K562 (cell line): ENCODE results near the gene ADIPOQ. TPM values are rescaled to one million over a fixed set of nuclear protein-coding genes. Genes with fewer than 3 reads are reported as not detected.
A peak's percentile ranks its signal among the peaks of the same experiment; 100 is the strongest.

Experiments
- CBX1 ChIP-seq: sonication (generic); IDR thresholded peaks from 2 replicates; pipeline ENCODE4 v1.6.1; 2016; ENCODE audit warnings: antibody characterized with exemption, low read depth, mild to moderate bottlenecking
- CBX2 ChIP-seq: fragments of 200-600 bp; sonication (generic); IDR thresholded peaks from one replicate; pipeline ENCODE4 v1.6.1; 2012; ENCODE audit warnings: mild to moderate bottlenecking, low read length, inconsistent platforms; ENCODE audit not compliant: insufficient read depth, poor library complexity, severe bottlenecking
- CHD2 ChIP-seq: IDR thresholded peaks from 2 replicates; pipeline ENCODE4 v1.6.1; 2011; ENCODE audit warnings: low read depth, low read length
- ERF ChIP-seq: fragments of 450-650 bp; formaldehyde crosslinking; IDR thresholded peaks from 2 replicates; pipeline ENCODE4 v1.4.0; 2020; ENCODE audit warnings: mild to moderate bottlenecking, mixed read lengths
- GATAD2A ChIP-seq: fragments of 450-650 bp; IDR thresholded peaks from 2 replicates; pipeline ENCODE4 v1.6.1; 2017
- HNRNPH1 ChIP-seq: fragments of 200-400 bp; formaldehyde crosslinking; optimal IDR thresholded peaks from 2 replicates; pipeline ENCODE3; 2017; ENCODE audit warnings: low read depth, mild to moderate bottlenecking, low read length, moderate library complexity
- IFI16 ChIP-seq: fragments of 250-450 bp; sonication (Bioruptor Pico); IDR thresholded peaks from 2 replicates; pipeline ENCODE4 v2.1.2; 2022; ENCODE audit warnings: mild to moderate bottlenecking, inconsistent platforms
- MAFG ChIP-seq: fragments of 450-650 bp; conservative IDR thresholded peaks from 2 replicates; pipeline ENCODE4 v1.6.1; 2016; ENCODE audit warnings: missing genetic modification characterization, missing compliant biosample characterization
- NFRKB ChIP-seq: fragments of 450-650 bp; IDR thresholded peaks from 2 replicates; pipeline ENCODE4 v1.6.1; 2016; ENCODE audit warnings: low read depth
- TAF9B ChIP-seq: fragments of 450-650 bp; IDR thresholded peaks from 2 replicates; pipeline ENCODE4 v1.6.1; 2018; ENCODE audit warnings: mild to moderate bottlenecking; ENCODE audit not compliant: partially characterized antibody
- TEAD1 ChIP-seq, 2 experiments: fragments of 450-650 bp in 1 of 2; sonication (generic) in 1 of 2; formaldehyde crosslinking; IDR thresholded peaks; 2 replicates each; pipeline versions ENCODE4 v1.4.0 to v1.8.0; 2020 to 2022; ENCODE audit warnings: mild to moderate bottlenecking in 2 of 2, missing genetic modification reagents in 1 of 2
- ZFP30 ChIP-seq: fragments of 250-450 bp; sonication (Bioruptor Pico); IDR thresholded peaks from 2 replicates; pipeline ENCODE4 v1.8.0; 2022; ENCODE audit warnings: moderate library complexity, mild to moderate bottlenecking, inconsistent platforms, borderline replicate concordance
- ZFPM2 ChIP-seq: fragments of 250-450 bp; sonication (Bioruptor Pico); IDR thresholded peaks from 2 replicates; pipeline ENCODE4 v1.5.1; 2022; ENCODE audit warnings: mild to moderate bottlenecking
- ZNF175 ChIP-seq: fragments of 200-800 bp; sonication (Bioruptor generic); IDR thresholded peaks from 2 replicates; pipeline ENCODE4 v1.6.1; 2016; ENCODE audit warnings: low read depth, mild to moderate bottlenecking, missing genetic modification characterization, missing compliant biosample characterization
- ZNF318 ChIP-seq, 2 experiments: fragments of 450-650 bp; IDR thresholded peaks; 2 replicates each; pipeline ENCODE4 v1.6.1; 2016; ENCODE audit warnings: mild to moderate bottlenecking in 2 of 2, borderline replicate concordance in 1 of 2, low read depth in 1 of 2, moderate library complexity in 1 of 2
- ZNF586 ChIP-seq: fragments of 450-650 bp; formaldehyde crosslinking; conservative IDR thresholded peaks from 2 replicates; pipeline ENCODE4 v1.4.0; 2020; ENCODE audit warnings: mild to moderate bottlenecking, moderate library complexity
- ZNF780A ChIP-seq: fragments of 250-450 bp; sonication (Bioruptor Pico); IDR thresholded peaks from 2 replicates; pipeline ENCODE4 v1.5.0; 2021; ENCODE audit warnings: mild to moderate bottlenecking
- polyA plus RNA-seq, 8 experiments: library from polyadenylated mRNA; depleted of rRNA in 4 of 8; stranded (reverse) in 5 of 8; unstranded in 3 of 8; fragments of >200 nt; fragmentation: Nextera tagmentation in 2 of 8; fragmentation: Illumina TruSeq in 1 of 8; extraction: Ambion mirVana in 2 of 8; extraction: Trizol in 1 of 8; gene quantifications; 2 replicates each; pipeline versions ENCODE4 v1.2.1 to v1.2.3, GENCODE V29; 2011 to 2014; ENCODE audit warnings: inconsistent platforms in 1 of 8, missing spikeins in 1 of 8
- total RNA-seq, 7 experiments: library from RNA; depleted of rRNA in 6 of 7; stranded (reverse); fragments of >200 nt in 6 of 7; fragmentation: Illumina TruSeq in 2 of 7; extraction: Trizol in 2 of 7; gene quantifications; 2 replicates each; pipeline versions ENCODE4 v1.2.1 to v1.2.3, GENCODE V29; 2011 to 2021; ENCODE audit warnings: low replicate concordance in 1 of 7
- TF ChIP-seq, protein P1 (sequence below): fragments of 250-450 bp; sonication (Bioruptor Pico); IDR thresholded peaks from 2 replicates; pipeline ENCODE4 v1.4.0; 2020; ENCODE audit warnings: mild to moderate bottlenecking
- TF ChIP-seq, protein P2 (sequence below), 3 experiments: fragments of 200-800 bp in 1 of 3; sonication (Bioruptor generic) in 1 of 3; sonication (generic) in 1 of 3; formaldehyde crosslinking in 1 of 3; IDR thresholded peaks; 2 replicates each; pipeline versions ENCODE4 v1.6.1 to v1.8.0; 2016 to 2022; ENCODE audit warnings: mild to moderate bottlenecking in 2 of 3, missing compliant biosample characterization in 2 of 3, missing genetic modification characterization in 2 of 3, missing genetic modification reagents in 1 of 3

The ADIPOQ gene
- total and polyA plus RNA-seq, 9 of the 15 experiments (the other 6 are each of a cell fraction or from before 2014, with no cell fraction given) = 0.01 to 0.04 (median 0.03) TPM; not detected in 4

- TF ChIP-seq ZNF586 = no peak
- TF ChIP-seq IFI16 (CRISPR knock-in tag) = no peak
- TF ChIP-seq HNRNPH1 = no peak
- TF ChIP-seq ERF (CRISPR knock-in tag) = no peak
- no peak for TF ChIP-seq GATAD2A
- TF ChIP-seq NFRKB = peak; percentile 40; the same call in 1 of the 2 replicates
- TF ChIP-seq ZFPM2 (CRISPR knock-in tag) = no peak
- TF ChIP-seq ZNF175 = peak; percentile 46; the same call in 1 of the 2 replicates
- no peak for TF ChIP-seq ZFP30 (CRISPR knock-in tag)
- TF ChIP-seq MAFG (tag) = no peak
- TF ChIP-seq CHD2 = no peak
- no peak for TF ChIP-seq ZNF318 (IDR thresholded peaks at IDR 0.05; ENCODE audit: borderline replicate concordance in 1 of 2, low read depth in 1 of 2)
- TF ChIP-seq TAF9B = no peak
- TF ChIP-seq TEAD1 (CRISPR knock-in tag; IDR thresholded peaks at IDR 0.05) = no peak
- TF ChIP-seq ZNF780A (CRISPR knock-in tag) = no peak
- TF ChIP-seq, protein P1, sequence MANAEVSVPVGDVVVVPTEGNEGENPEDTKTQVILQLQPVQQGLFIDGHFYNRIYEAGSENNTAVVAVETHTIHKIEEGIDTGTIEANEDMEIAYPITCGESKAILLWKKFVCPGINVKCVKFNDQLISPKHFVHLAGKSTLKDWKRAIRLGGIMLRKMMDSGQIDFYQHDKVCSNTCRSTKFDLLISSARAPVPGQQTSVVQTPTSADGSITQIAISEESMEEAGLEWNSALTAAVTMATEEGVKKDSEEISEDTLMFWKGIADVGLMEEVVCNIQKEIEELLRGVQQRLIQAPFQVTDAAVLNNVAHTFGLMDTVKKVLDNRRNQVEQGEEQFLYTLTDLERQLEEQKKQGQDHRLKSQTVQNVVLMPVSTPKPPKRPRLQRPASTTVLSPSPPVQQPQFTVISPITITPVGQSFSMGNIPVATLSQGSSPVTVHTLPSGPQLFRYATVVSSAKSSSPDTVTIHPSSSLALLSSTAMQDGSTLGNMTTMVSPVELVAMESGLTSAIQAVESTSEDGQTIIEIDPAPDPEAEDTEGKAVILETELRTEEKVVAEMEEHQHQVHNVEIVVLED = no peak
- TF ChIP-seq CBX1 = no peak
- TF ChIP-seq, protein P2, sequence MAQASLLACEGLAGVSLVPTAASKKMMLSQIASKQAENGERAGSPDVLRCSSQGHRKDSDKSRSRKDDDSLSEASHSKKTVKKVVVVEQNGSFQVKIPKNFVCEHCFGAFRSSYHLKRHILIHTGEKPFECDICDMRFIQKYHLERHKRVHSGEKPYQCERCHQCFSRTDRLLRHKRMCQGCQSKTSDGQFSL (CRISPR knock-in tag; IDR thresholded peaks at IDR 0.05) = no peak
- TF ChIP-seq, protein P2 (tag; IDR thresholded peaks at IDR 0.05) = no peak
- no peak for TF ChIP-seq CBX2
Measured at GRCh38 chr3:186882150-186882524, 39.6 kb downstream of the ADIPOQ start (continued).
